ENCODE results near the gene CALR3.
A peak's percentile ranks its signal among the peaks of the same experiment; 100 is the strongest.
"Not testable (repeated sequence)": the region's sequence is repeated elsewhere in the genome, so short reads cannot be mapped to it uniquely, and the experiment has no call there.

The CALR3 gene, protein sequence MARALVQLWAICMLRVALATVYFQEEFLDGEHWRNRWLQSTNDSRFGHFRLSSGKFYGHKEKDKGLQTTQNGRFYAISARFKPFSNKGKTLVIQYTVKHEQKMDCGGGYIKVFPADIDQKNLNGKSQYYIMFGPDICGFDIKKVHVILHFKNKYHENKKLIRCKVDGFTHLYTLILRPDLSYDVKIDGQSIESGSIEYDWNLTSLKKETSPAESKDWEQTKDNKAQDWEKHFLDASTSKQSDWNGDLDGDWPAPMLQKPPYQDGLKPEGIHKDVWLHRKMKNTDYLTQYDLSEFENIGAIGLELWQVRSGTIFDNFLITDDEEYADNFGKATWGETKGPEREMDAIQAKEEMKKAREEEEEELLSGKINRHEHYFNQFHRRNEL

DNA sequence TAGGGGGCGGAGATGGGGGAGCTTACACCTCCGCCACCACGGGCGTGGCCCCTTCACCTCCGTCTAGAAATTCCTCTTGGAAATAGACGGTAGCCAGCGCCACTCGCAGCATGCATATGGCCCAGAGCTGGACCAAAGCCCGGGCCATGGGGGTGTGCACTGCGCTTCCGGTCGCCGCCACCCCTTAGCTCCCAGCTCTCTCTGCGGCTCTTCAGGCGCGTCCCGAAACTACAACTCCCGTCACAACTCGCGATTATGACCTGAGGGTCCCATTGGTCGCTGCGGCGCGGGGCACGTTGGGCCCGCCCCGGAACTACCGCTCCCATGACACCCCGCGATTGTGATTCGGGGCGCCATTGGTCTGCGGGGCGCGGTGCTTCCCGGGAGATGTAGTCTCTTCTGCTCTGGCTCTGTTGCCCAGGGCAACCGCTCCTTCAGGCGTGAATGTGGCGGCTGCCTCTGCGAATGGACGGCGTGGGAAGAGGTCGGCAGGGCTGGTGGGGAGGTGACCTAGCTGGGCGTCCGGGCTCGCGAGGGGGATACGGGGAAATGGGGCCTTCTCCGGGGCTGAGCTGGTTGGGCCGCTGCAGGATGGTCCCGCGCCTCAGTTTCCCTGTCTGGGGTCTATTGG, at the start of gene CALR3, which contains the start of gene C19orf44:
Gene CALR3, minus strand, starts transcription at position 186 of the 631 bp plus-strand sequence. Its CDS starts 38 bp downstream, at position 148.
Gene C19orf44, plus strand, starts transcription at position 413 of the 631 bp plus-strand sequence. CDS start 4,399 bp downstream, outside the sequence.
- in situ Hi-C loops (cut with HindIII; ENCODE audit: low pct_ligation_motif_present, low pct_unique_long_range_greater_than_20kb, low sequenced_read_pairs): no loop called here
- DNase-seq: peak; percentile 98

DNA sequence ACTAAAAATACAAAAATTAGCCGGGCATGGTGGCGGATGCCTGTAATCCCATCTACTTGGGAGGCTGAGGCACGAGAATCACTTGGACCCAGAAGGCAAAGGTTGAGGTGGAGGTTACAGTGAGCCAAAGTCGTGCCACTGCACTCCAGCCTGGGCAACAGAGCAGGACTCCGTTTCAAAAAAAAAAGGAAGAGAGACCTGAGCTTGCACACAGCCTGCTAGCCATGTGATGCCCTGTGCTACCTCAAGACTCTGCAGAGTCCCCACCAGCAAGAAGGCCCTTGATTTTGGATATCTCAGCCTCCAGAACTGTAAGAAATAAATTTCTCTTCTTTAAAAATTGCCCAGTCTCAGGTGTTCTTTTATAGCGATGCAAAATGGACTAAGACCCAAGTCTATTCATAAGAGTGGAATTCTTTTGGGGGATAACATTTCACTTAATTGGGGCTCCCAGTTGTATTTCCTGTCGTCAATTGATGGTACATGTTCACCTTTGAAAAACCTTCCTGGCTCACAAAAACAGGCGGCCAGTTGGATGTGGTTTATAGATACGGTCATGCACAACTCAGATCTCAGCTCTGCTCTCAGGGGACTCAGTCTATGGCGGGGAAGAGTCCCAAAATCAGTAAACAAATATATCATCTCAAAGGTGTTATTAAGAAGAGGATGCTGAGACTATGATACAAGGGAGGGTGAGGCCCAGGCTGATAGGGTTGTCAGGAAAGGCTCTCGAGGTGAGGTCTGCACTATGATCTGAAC, 48.7 kb upstream of the CALR3 start:
- DNase-seq: no peak
- in situ Hi-C loops (cut with HindIII; ENCODE audit: low pct_ligation_motif_present, low pct_unique_long_range_greater_than_20kb, low sequenced_read_pairs): no loop called here

DNA sequence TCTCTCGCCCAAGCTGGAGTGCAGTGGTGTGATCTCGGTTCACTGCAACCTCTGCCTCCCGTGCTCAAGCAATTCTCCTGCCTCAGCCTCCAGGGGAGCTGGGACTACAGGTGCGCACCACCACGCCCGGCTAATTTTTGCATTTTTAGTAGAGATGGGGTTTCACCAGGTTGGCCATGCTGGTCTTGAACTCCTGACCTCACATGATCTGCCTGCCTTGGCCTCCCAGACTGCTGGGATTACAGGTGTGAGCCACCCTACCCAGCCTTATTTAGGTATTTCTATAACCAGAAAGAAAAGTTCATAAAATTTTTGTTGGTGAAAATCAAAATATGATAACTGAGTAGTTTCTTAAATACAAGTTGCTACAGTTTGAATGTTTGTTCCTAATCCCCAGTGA, 47.8 kb upstream of the CALR3 start:
- DNase-seq; in situ Hi-C loops (cut with HindIII; ENCODE audit: low pct_ligation_motif_present, low pct_unique_long_range_greater_than_20kb, low sequenced_read_pairs): not testable (repeated sequence)

DNA sequence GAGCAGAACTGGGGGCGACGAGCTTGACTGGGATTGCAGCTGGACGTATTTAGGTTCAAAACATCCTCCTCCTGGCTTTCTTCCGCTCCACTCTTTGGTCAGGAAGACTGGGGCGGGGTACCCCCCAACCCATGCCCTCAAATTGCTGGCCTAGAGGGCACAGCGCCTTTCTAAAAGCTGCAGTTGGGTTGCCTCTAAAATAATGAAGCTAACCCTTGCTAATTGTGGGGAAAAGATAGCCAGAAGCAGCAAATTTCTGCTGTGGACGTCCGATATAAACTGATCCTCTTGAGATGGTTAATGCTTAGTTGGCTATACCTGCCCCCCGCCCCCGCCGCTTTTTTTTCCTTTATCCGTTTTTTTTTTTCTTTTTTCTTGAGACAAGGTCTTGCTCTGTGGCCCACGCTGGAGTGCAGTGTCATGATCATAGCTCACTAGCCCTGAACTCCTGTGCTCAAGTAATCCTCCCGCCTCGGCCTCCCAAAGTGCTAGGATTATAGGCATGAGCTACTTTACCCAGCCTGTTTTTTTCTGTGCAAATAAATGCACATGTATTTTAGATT, 47.0 kb upstream of the CALR3 start:
- in situ Hi-C loops (cut with HindIII; ENCODE audit: low pct_ligation_motif_present, low pct_unique_long_range_greater_than_20kb, low sequenced_read_pairs): no loop called here
- DNase-seq: peak; percentile 16

DNA sequence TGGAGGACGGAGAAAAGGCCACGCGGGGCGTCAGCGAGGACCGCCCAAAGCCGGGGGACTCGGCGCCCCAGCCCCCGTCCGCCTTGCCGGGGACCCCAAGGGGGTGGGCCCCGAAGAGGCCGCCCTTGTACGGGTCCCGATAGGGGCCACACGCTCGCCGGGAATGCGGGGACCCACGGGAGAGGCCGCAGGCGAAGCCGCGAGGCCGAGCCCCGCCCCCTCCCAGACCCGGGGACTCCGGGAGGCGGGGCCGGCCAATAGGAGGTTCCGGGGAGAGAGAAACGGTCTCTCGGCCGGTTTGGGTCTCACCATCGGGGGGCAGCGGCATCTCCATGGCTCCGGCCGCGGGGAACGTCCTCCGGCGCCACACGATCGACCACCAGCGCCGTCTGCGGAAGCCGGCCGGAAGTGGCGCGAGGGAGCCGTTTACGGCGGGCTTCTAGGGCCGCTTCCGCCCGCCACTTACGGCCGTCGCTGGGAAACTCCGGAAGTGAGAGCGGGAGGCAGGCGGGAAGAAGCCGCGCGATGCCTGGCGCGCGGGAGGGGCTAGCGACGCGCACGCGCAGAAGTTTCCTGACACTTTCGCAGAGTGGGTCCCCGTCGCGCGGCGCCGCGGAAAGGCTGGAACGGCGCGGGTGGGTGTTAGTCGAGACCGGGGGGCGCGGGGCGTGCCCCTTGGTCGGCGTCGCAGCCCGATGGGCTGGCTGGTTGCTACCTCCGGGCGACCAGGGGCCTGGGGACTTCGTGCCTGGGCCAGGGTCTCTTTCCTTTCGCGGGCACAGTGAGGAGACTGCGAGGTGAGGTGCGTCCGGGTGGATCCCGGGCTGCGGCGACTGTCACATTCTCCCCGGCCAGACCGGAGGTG, 46.3 kb upstream of the CALR3 start, which contains the start of gene CHERP:
Gene CHERP, minus strand, starts transcription at position 393 of the 865 bp plus-strand sequence. Its CDS starts 59 bp downstream, at position 334.
- in situ Hi-C loops (cut with HindIII; ENCODE audit: low pct_ligation_motif_present, low pct_unique_long_range_greater_than_20kb, low sequenced_read_pairs): no loop called here
- peak; percentile 93 for DNase-seq

DNA sequence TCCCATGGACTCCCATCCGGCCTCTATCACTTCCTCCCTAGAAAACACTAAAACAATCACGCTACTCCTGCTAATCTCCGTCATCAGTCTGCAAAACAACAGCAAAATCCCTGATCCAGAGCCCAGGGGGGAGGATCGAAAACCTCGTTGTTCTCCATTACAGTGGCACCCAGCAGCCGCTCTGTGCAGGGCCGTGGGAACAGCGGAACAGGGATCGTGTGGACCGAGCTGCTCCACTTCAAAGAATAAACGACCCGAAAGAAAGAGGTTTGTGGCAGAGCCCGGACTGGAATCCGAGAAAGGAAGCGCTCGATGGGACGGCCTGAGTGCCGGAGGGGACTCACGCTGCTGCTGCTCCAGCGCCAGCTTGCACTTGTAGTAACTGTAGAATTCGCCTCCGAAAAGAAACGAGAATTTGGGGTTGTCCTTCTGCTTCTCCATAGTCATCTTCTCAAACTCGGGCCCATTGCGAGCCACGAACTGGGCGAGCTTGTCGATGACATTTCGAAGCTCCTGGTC, 45.6 kb upstream of the CALR3 start:
- DNase-seq: peak; percentile 8
- in situ Hi-C loops (cut with HindIII; ENCODE audit: low pct_ligation_motif_present, low pct_unique_long_range_greater_than_20kb, low sequenced_read_pairs): no loop called here

DNA sequence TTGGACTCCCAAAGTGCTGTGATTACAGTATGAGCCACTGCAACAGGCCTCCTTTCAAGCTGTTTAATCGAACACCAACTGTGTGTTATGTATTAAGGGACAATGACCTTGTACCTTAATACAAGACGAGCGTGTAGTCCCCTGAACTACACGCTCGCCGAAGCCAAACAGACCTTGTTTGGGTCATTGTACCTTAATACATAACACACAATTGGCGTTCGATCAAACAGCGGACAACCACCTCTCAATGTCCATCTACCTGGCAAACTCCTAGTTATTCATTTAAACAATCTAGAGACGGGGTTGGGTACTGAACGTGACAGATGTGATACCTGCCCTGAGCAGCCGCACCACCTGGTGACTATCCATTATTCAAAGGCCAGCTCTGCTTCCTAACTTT, 45.0 kb upstream of the CALR3 start:
- in situ Hi-C loops (cut with HindIII; ENCODE audit: low pct_ligation_motif_present, low pct_unique_long_range_greater_than_20kb, low sequenced_read_pairs): no loop called here
- DNase-seq: no peak

DNA sequence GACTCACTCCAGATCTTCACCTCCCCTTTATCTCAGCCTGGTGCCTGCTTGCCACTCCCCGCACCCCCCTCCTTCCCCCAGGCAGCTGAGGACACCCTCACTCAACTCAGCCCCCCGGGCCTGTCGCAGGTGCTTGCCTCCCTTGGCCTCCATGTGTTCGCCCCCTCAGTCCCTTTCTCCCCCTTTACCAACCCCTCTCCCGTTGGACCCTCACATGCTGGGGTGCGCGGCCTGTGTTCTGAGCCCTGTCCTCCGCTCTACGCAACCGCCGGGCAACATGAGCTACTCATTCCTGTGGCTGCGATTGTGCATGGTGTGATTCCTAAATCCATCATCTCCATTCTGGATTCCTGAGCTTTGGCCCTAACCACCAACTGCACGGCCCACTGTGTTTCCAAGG, 41.1 kb upstream of the CALR3 start:
- no peak for DNase-seq
- in situ Hi-C loops (cut with HindIII; ENCODE audit: low pct_ligation_motif_present, low pct_unique_long_range_greater_than_20kb, low sequenced_read_pairs): no loop called here

DNA sequence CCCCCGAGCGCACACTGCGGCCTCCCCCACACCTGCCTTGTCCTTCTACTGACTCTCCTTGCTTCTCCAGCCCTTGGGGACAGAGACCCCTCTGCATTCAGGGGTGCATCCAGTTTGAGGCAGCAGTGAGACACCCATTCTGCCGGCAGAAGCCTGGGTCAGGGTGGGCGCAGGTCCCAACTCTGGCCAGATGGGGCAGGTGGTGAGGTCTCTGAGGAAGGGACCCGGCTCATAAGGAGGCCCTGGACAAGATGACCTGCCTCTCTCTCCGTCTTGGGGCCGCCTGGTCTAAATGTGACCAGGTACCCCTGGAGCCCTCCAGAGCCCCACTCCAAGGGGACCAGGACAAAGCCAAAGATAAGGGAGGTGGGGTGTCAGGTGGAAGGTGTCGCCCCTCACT, 40.2 kb upstream of the CALR3 start:
- in situ Hi-C loops (cut with HindIII; ENCODE audit: low pct_ligation_motif_present, low pct_unique_long_range_greater_than_20kb, low sequenced_read_pairs): no loop called here

DNA sequence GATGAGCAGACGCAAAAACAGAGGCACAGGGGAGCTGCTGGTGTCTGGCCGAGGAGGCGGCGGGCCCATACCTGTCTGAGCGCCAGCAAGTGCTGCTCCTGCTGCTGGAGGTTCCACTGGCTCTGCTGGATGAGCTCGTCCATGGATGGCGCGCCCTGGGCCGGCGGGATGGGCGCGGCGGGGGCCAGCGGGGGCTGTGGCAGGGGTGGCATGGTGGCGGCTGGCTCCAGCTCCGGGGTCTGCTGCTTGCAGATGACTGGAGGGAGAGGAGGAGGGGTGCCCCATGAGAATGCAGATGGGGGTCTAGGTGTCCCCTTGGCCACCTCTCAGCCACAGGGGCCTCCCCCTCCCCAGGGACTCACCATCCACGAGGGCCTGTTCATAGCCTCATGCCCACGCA, 39.4 kb upstream of the CALR3 start:
- DNase-seq: no peak
- in situ Hi-C loops (cut with HindIII; ENCODE audit: low pct_ligation_motif_present, low pct_unique_long_range_greater_than_20kb, low sequenced_read_pairs): no loop called here

More for the DNA sequence above, 40.2 kb upstream of the CALR3 start:
- no peak for DNase-seq

DNA sequence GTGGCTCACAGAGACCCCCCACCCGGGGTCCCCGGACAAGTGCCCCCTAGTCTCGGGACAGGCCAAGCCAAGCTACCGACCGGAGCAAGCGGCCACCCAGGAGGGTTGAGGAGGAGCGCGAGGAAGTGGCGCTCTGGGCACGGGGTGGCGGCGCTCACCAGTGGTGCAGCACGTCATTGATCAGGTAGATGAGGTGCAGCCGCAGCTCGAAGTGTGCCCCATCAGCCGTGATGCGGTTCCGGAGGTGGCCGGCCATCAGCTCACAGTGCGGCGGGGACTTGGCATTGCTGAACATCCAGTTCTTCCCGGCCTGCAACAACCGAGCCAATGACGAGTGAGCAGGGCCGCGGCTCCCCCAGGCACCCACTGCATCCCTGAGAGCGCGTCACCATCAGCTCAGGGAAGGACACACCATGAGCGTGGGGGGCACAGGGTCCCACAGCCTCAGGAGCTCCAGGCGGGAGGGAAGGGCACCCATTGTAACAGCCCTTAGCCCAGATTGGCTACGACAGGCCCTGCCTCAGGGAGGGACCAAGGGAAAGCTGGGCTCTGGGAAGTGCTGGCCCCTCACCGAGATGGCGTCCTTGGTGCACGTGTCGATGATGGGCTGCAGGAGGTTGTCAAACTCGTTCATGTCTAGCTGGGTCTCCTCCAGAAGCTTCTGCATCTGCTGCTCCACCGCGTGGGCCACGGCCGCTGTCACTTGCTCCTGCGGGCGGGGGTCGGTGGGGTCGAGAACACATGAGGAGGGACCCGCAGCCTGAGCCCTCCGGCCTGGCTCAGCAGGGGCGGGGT, 36.7 kb upstream of the CALR3 start:
- in situ Hi-C loops (cut with HindIII; ENCODE audit: low pct_ligation_motif_present, low pct_unique_long_range_greater_than_20kb, low sequenced_read_pairs): no loop called here
- DNase-seq: no peak

DNA sequence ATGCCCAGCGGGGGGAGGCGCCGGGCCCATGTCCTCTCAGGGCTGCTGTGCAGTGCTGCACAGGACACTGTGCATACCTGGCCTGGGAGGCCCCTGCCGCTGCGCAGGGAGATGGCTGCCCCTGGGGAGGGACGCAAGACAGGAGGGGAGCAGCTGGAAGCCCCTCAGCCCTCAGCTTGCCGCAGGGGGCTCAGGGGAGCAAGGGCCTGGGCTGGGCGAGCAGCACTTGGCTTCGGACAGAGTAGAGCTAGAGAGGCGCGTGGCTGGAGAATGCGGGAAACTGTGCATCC, 35.4 kb upstream of the CALR3 start:
- DNase-seq: no peak
- in situ Hi-C loops (cut with HindIII; ENCODE audit: low pct_ligation_motif_present, low pct_unique_long_range_greater_than_20kb, low sequenced_read_pairs): no loop called here

DNA sequence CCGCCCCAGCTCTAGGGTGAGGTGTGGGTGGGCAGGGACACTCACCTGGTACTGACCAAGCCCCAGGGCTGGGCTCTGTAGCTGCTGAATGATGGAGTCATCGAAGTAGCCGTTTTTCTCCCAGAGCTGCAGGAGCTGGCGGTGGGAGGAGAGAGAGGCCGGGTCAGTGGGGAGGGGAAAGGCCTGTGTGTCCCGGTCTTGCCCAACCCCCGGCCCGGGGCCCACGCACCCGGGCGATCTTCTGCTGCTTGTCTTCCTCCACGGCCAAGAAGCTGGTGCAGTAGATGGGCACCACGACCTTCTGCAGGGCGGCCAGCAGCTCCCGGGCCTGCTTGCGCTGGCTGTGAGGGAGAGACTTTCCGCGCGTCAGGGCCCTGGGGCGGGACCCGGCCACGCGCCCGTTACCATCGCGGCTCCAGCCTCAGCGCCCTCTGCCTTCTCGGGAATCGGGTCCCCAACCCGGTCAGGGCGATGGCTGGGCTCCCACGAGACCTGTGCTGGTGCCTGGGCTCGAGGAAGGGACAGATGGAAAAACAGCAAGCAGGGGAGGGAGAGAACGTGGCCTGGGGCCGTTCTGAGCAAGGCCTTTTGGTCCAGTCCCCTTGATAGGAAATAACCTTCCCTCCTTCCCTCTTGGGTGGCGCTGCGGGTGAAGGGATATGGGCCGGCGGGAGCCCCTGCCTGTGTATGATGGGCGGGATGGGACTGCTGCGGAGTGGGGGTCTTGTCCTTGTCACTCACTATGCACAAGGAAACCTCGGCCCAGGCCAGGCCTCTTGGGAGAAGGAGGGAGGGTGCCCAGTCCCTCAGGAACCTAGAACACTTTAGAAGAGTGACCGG, 34.8 kb upstream of the CALR3 start:
- no peak for DNase-seq
- in situ Hi-C loops (cut with HindIII; ENCODE audit: low pct_ligation_motif_present, low pct_unique_long_range_greater_than_20kb, low sequenced_read_pairs): no loop called here

DNA sequence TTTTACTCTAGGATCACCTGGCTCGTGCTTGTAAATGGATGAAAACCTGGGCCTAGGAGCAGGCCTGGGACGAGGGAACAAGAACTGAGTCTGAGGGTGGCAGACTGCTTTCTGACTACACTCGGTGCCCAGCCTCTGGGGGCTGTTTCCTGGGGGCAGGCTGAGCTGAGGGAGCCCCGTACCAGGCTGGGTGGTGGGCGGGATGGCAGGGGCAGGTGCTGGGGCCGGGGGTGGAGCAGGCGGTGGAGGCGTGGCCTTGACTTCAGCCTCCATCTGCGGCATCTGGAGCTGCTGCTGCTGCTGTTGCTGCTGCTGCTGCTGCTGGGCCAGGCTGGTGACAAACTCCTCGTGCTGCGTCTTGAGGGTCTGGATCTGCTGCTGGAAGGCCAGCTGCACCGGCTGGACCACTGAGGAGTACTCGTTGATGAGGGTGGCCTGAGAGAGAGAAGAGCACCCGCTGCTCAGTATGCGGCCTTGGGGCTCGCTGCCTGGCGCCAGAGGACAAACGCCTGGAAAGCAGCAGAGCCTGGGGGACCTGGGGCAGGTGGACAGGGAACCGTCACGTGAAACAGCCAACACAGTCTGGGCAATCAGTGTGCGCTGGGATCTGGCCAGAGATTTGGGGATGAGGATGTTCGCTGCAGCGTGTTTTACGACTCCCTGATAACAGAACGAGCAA, 33.6 kb upstream of the CALR3 start:
- in situ Hi-C loops (cut with HindIII; ENCODE audit: low pct_ligation_motif_present, low pct_unique_long_range_greater_than_20kb, low sequenced_read_pairs): no loop called here

DNA sequence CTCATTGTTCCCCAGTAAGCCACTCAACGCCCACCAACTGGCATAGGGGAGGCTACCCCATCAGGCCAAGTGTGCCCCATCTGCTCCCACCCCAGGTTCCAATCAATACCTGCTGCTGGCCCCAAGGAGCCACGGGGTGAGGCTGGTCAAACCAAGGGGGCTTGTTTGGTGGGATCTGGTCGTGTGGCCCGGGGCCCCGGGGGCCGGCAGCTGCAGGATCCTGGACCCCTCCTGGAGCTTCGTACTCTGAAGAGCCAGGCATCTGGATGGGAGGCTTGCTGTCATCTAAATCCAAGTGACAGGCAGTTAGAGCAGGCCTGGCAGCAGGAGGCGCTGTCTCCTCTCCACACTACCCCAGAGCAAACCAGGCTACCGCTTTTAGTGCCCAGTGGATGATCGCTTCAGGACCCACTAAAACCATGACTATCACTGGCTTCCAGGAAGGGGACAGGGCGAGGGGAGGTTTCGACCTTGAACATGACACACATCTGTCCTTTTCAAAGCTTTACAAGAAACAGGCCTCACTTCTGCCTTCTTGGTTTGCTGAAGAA, 32.1 kb upstream of the CALR3 start:
- DNase-seq: peak; percentile 17
- in situ Hi-C loops (cut with HindIII; ENCODE audit: low pct_ligation_motif_present, low pct_unique_long_range_greater_than_20kb, low sequenced_read_pairs): no loop called here

More for the DNA sequence above, 33.6 kb upstream of the CALR3 start:
- DNase-seq: no peak

All from ACHN (cell line).